Body of pancreas (tissue), 4 donors: Measurements from ENCODE around the gene RABGAP1.
A peak's percentile ranks its signal among the peaks of the same experiment; 100 is the strongest.

ENCODE experiments used
- POLR2A ChIP-seq, 3 donors: fragments of 450-650 bp; IDR thresholded peaks; one replicate each; pipeline ENCODE4 v1.6.1; 2016; ENCODE audit warnings: antibody characterized with exemption in 3 of 3, mild to moderate bottlenecking in 2 of 3
- TF ChIP-seq, protein P1 (sequence below), 7 experiments: fragments of 450-650 bp in 4 of 7; fragments of 200-600 bp in 3 of 7; sonication (generic) in 3 of 7; IDR thresholded peaks; one replicate each; pipeline ENCODE4 v1.5.1; 2016 to 2019; ENCODE audit warnings: antibody characterized with exemption in 7 of 7

DNA sequence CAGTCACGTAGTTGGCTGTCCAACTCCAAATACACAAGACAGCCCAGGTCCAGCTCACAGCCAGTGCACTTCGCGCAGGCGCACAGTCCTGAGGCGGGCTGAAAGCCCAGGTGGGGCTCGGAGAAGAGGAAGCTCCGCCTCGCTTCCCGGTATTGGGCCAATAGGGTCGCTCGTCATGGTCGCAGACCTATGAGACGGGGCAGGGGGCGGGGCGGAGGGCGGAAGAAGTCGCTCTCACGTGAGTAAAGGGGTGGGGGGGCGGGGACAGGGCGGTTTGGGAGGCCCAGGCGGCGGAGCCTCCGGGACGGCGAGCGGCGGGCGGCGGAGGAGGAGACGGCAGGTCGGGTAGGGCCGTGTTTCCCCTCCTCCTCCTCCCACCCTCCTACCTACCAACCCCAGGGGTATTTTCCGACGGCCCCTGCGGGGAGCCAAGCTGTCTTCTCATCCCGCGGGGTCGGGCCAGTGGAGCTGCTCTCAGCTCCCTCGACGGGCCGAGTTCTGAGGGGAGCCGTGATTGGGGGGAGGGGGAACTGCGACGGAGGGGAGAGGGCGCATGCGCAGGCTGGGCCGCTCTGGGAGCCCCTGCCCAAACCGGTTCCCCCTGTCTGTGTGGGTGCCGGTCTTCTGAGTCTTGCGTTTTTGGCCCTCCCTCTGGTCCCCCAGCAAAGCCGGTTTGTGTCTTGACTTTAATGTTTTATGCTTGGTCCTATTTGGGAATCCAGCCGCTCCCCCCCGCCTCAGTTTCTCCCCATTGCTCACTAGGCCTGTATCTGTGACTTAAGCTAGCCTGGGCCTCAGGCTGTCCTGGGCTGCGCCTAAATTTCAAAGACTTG lies at the start of gene RABGAP1:
- TF ChIP-seq, protein P1, sequence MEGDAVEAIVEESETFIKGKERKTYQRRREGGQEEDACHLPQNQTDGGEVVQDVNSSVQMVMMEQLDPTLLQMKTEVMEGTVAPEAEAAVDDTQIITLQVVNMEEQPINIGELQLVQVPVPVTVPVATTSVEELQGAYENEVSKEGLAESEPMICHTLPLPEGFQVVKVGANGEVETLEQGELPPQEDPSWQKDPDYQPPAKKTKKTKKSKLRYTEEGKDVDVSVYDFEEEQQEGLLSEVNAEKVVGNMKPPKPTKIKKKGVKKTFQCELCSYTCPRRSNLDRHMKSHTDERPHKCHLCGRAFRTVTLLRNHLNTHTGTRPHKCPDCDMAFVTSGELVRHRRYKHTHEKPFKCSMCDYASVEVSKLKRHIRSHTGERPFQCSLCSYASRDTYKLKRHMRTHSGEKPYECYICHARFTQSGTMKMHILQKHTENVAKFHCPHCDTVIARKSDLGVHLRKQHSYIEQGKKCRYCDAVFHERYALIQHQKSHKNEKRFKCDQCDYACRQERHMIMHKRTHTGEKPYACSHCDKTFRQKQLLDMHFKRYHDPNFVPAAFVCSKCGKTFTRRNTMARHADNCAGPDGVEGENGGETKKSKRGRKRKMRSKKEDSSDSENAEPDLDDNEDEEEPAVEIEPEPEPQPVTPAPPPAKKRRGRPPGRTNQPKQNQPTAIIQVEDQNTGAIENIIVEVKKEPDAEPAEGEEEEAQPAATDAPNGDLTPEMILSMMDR (IDR thresholded peaks at IDR 0.05) = no peak
- peak; percentile 74 to 94 (median 91) for TF ChIP-seq POLR2A (IDR thresholded peaks at IDR 0.05)
